Measurements from ENCODE around the gene SOX13.

DNA sequence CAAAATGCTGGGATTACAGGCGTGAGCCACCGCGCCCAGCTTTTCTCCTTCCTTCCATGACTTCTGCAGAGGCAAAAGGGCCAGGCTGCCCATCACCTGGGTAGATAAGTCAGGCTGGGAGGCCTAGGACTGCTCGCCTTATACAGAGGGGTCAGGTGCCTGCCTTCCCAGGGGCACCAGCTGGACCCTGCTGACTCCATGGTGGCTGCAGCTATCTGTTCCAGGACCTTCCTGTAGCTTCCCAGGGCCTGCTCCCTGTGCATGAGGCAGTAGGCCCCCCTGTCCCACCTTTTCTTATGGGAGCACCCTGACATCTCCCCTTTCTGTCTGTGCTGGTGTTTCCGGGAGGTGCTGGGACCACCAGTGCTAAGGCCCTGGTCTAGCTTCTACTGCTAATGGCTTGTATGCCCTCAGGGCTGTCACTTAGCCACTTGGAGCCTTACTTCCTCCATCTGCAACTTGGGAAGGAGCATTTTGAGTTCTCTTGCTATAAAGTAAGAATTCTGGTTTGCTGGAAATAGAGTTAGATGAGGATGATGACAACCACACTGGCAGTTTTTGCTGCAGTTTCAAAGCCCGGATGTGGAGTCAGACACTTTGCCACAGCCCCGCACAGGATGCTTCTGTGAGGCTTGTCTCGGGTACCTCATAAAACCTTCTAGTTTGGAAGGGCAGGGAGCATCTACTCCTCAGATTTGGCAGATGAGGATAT lies 14.4 kb downstream of the SOX13 start:
- TF ChIP-seq, protein P1, sequence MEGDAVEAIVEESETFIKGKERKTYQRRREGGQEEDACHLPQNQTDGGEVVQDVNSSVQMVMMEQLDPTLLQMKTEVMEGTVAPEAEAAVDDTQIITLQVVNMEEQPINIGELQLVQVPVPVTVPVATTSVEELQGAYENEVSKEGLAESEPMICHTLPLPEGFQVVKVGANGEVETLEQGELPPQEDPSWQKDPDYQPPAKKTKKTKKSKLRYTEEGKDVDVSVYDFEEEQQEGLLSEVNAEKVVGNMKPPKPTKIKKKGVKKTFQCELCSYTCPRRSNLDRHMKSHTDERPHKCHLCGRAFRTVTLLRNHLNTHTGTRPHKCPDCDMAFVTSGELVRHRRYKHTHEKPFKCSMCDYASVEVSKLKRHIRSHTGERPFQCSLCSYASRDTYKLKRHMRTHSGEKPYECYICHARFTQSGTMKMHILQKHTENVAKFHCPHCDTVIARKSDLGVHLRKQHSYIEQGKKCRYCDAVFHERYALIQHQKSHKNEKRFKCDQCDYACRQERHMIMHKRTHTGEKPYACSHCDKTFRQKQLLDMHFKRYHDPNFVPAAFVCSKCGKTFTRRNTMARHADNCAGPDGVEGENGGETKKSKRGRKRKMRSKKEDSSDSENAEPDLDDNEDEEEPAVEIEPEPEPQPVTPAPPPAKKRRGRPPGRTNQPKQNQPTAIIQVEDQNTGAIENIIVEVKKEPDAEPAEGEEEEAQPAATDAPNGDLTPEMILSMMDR (IDR thresholded peaks at IDR 0.05 in 4 of 5, conservative IDR thresholded peaks at IDR 0.05 in 1 of 5), result no peak
- TF ChIP-seq POLR2A (IDR thresholded peaks at IDR 0.05), result no peak

Measured in gastrocnemius medialis (tissue), 4 donors.